Suprapubic skin (tissue), 4 donors: ENCODE results near the gene TTI1.

Experiments
- POLR2A ChIP-seq, 2 donors: fragments of 450-650 bp; IDR thresholded peaks; one replicate each; pipeline ENCODE4 v1.6.1; 2017; ENCODE audit warnings: antibody characterized with exemption in 2 of 2, mild to moderate bottlenecking in 2 of 2, moderate library complexity in 2 of 2
- POLR2AphosphoS5 ChIP-seq, 3 donors: sonication (generic); formaldehyde crosslinking; IDR thresholded peaks; one replicate each; pipeline ENCODE4 v1.6.1; 2017; ENCODE audit warnings: antibody characterized with exemption in 3 of 3
- TF ChIP-seq, protein P1 (sequence below), 2 donors: fragments of 200-600 bp in 1 of 2; fragments of 450-650 bp in 1 of 2; sonication (generic) in 1 of 2; IDR thresholded peaks; one replicate each; pipeline ENCODE4 v1.5.1; 2016 to 2019; ENCODE audit warnings: antibody characterized with exemption in 2 of 2, mild to moderate bottlenecking in 1 of 2, moderate library complexity in 1 of 2

DNA sequence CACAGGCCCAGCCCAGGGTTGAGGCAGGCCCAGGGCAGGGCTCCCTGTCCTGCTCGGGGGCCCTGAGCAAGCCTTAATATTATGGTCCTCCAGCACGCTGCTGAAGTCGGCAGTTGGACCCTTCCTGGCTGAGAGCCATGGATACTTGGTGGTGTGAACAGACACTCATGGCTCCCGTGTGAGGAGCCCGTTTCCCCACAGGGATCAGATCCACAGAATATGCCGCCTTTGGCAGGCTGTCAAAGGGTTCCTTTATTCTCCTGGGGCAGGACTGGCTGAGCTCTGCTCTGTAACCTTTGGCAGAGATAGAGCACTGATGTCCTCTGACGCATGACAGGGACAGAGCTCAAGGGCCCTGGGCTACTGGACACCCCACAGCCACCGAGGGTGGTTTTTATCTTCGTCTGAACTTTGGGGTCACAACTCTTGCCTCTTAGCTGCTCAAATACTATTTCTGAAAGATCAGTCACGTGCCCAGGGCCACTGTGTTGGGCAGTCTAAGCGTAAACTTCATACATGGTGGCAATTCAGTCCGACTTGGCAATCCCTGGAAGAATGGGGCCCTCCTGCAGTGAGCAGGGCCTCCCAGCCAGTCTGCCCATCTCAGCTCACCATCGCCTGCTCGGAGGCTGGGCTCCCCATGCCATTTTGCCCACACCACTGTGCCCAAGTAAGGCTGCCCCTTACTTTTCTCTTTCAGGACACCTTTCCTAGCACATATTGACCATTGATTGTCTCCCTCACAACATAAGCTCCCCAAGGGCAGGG is 49.1 kb downstream of the TTI1 start:
- no peak for TF ChIP-seq POLR2A (IDR thresholded peaks at IDR 0.05)
- TF ChIP-seq, protein P1, sequence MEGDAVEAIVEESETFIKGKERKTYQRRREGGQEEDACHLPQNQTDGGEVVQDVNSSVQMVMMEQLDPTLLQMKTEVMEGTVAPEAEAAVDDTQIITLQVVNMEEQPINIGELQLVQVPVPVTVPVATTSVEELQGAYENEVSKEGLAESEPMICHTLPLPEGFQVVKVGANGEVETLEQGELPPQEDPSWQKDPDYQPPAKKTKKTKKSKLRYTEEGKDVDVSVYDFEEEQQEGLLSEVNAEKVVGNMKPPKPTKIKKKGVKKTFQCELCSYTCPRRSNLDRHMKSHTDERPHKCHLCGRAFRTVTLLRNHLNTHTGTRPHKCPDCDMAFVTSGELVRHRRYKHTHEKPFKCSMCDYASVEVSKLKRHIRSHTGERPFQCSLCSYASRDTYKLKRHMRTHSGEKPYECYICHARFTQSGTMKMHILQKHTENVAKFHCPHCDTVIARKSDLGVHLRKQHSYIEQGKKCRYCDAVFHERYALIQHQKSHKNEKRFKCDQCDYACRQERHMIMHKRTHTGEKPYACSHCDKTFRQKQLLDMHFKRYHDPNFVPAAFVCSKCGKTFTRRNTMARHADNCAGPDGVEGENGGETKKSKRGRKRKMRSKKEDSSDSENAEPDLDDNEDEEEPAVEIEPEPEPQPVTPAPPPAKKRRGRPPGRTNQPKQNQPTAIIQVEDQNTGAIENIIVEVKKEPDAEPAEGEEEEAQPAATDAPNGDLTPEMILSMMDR (IDR thresholded peaks at IDR 0.05) = no peak
- no peak for TF ChIP-seq POLR2AphosphoS5 (IDR thresholded peaks at IDR 0.05)
